ENCODE measurements around the gene LSM3.

- TF ChIP-seq CTCF (IDR thresholded peaks at IDR 0.05; ENCODE audit: low read length) = no peak
- no peak for TF ChIP-seq EZH2 (optimal IDR thresholded peaks at IDR 0.05; ENCODE audit: low read depth, low read length)
- no peak for TF ChIP-seq EZH2phosphoT487 (IDR thresholded peaks at IDR 0.05; ENCODE audit: low read length)
Measured at GRCh38 chr3:14230729-14231128, 52.1 kb downstream of the LSM3 start.
